Breast epithelium (tissue), 3 donors: ENCODE results near the gene MYH9.

Experiments used
- CTCF ChIP-seq, 3 donors: fragments of 450-650 bp; IDR thresholded peaks; one replicate each; pipeline ENCODE4 v1.5.1; 2016 to 2017; ENCODE audit warnings: antibody characterized with exemption in 3 of 3, mild to moderate bottlenecking in 3 of 3, moderate library complexity in 3 of 3
- POLR2AphosphoS5 ChIP-seq, 3 donors: sonication (generic); formaldehyde crosslinking; IDR thresholded peaks; one replicate each; pipeline ENCODE4 v1.6.1; 2017; ENCODE audit warnings: antibody characterized with exemption in 3 of 3

GRCh38 chr22:36423461-36424404 lies 36.0 kb upstream of the MYH9 start:
- no peak for TF ChIP-seq CTCF (IDR thresholded peaks at IDR 0.05)
- no peak for TF ChIP-seq POLR2AphosphoS5 (IDR thresholded peaks at IDR 0.05)
